Esophagus muscularis mucosa (tissue), 4 donors: ENCODE results near the gene ABHD12. TPM values are rescaled to one million over a fixed set of nuclear protein-coding genes. Genes with fewer than 3 reads are reported as not detected.
A peak's percentile ranks its signal among the peaks of the same experiment; 100 is the strongest.

Experiments used
- DNase-seq: peaks from one replicate; pipeline ENCODE4 v3.0.0-alpha.2; 2017; ENCODE audit errors: extremely low spot score
- H3K27ac ChIP-seq, 4 donors: fragments of 200-600 bp; sonication (generic); replicated peaks in 1 of 4; 1 replicate in 3 of 4; 2 replicates in 1 of 4; pipeline ENCODE4 v1.5.1; 2016 to 2019; ENCODE audit warnings: mild to moderate bottlenecking in 1 of 4
- H3K27me3 ChIP-seq, 4 donors: fragments of 200-600 bp; sonication (generic); one replicate each; pipeline versions ENCODE4 v1.5.1 to v1.6.0; 2016 to 2019
- H3K36me3 ChIP-seq, 4 donors: fragments of 200-600 bp; sonication (generic); one replicate each; pipeline ENCODE4 v1.5.1; 2016 to 2019
- H3K4me1 ChIP-seq, 4 donors: fragments of 200-600 bp; sonication (generic); one replicate each; pipeline ENCODE4 v1.5.1; 2016 to 2019
- H3K4me3 ChIP-seq, 4 donors: fragments of 200-600 bp; sonication (generic); 1 replicate in 2 of 4; 2 replicates in 2 of 4; pipeline ENCODE4 v1.5.1; 2016 to 2019; ENCODE audit warnings: mild to moderate bottlenecking in 4 of 4, moderate library complexity in 1 of 4
- H3K9me3 ChIP-seq, 4 donors: fragments of 200-600 bp; sonication (generic); 1 replicate in 3 of 4; 2 replicates in 1 of 4; pipeline ENCODE4 v1.5.1; 2016 to 2019
- CTCF ChIP-seq, 3 experiments: fragments of 200-600 bp in 2 of 3; fragments of 450-650 bp in 1 of 3; sonication (generic) in 2 of 3; IDR thresholded peaks; one replicate each; pipeline ENCODE4 v1.5.1; 2017 to 2019; ENCODE audit warnings: antibody characterized with exemption in 3 of 3, mild to moderate bottlenecking in 2 of 3, moderate library complexity in 1 of 3
- EP300 ChIP-seq: sonication (generic); formaldehyde crosslinking; IDR thresholded peaks from one replicate; pipeline ENCODE4 v1.6.1; 2017; ENCODE audit warnings: antibody characterized with exemption
- POLR2A ChIP-seq: fragments of 450-650 bp; IDR thresholded peaks from one replicate; pipeline ENCODE4 v1.6.1; 2017; ENCODE audit warnings: antibody characterized with exemption, moderate library complexity, mild to moderate bottlenecking, low read depth
- POLR2AphosphoS5 ChIP-seq, 2 donors: sonication (generic); formaldehyde crosslinking; IDR thresholded peaks; one replicate each; pipeline ENCODE4 v1.6.1; 2017; ENCODE audit warnings: antibody characterized with exemption in 2 of 2
- WGBS: methylation state at CpG from one replicate; pipeline ENCODE4 v1.1.5; 2018; 5-methylcytosine and 5-hydroxymethylcytosine counted together
- intact Hi-C: fragments of 100-400 bp; cut with DNase I; formaldehyde crosslinking; loops from one replicate; pipeline ENCODE4 v1.15.1; 2023
- total RNA-seq, 4 donors: library from RNA; depleted of rRNA; stranded (reverse); fragments of >200 nt; gene quantifications; one replicate each; pipeline versions ENCODE4 v1.1.0 to v1.2.1, GENCODE V29; 2016

ABHD12 gene
- total RNA-seq, 4 donors from 2014 or later: 27.0 to 41.6 (median 35.4) TPM

- no peak for TF ChIP-seq EP300
- peak in 1 of 2 donors; percentile 8 for TF ChIP-seq POLR2AphosphoS5 (IDR thresholded peaks at IDR 0.05)
- no peak for DNase-seq
- H3K36me3 ChIP-seq: peaks cover 13 to 53% (median 27%) of the 10 kb centered on the region in 4 donors
- WGBS: 81% methylated on average over 15 of the region's 16 CpGs
- intact Hi-C loops: no loop called here
- peak overlapping the region in 1 of 4 donors; percentile 21 for H3K27ac ChIP-seq
- peaks cover 7 to 16% (median 10%) of the 10 kb centered on the region in 4 donors for H3K4me1 ChIP-seq
- H3K27me3 ChIP-seq: no peaks in the 10 kb centered on the region
- no peaks in the 10 kb centered on the region for H3K9me3 ChIP-seq
- no peak overlapping the region for H3K4me3 ChIP-seq
Observed at GRCh38 chr20:25318471-25319240, 72.0 kb downstream of the ABHD12 start.

- Histone ChIP-seq H3K4me1 (peaks cover 7 to 16% (median 10%) of the 10 kb centered on the region in 4 donors), H3K27ac (no peak overlapping the region), H3K9me3 (no peaks in the 10 kb centered on the region), H3K27me3 (no peaks in the 10 kb centered on the region), H3K4me3 (no peak overlapping the region), H3K36me3 (peaks cover 6 to 44% (median 20%) of the 10 kb centered on the region in 4 donors)
- TF ChIP-seq CTCF (IDR thresholded peaks at IDR 0.05) (no peak), POLR2AphosphoS5 (IDR thresholded peaks at IDR 0.05) (no peak), EP300 (no peak)
- 85% methylated on average over 17 of the region's 17 CpGs for WGBS
- intact Hi-C loops: no loop called here
- no peak for DNase-seq
Observed at GRCh38 chr20:25317351-25318075, 73.1 kb downstream of the ABHD12 start.

GRCh38 chr20:25316506-25317190, 74.0 kb downstream of the ABHD12 start:
- no peak overlapping the region for H3K4me3 ChIP-seq
- TF ChIP-seq EP300: no peak
- TF ChIP-seq POLR2A: no peak
- TF ChIP-seq POLR2AphosphoS5 (IDR thresholded peaks at IDR 0.05): no peak
- peaks cover 4 to 36% (median 16%) of the 10 kb centered on the region in 4 donors for H3K36me3 ChIP-seq
- no peaks in the 10 kb centered on the region for H3K27me3 ChIP-seq
- no peak for DNase-seq
- no peaks in the 10 kb centered on the region for H3K9me3 ChIP-seq
- intact Hi-C loops: no loop called here
- 88% methylated on average over 8 of the region's 11 CpGs for WGBS
- no peak overlapping the region for H3K27ac ChIP-seq
- H3K4me1 ChIP-seq: peaks cover 7 to 20% (median 12%) of the 10 kb centered on the region in 4 donors

DNA sequence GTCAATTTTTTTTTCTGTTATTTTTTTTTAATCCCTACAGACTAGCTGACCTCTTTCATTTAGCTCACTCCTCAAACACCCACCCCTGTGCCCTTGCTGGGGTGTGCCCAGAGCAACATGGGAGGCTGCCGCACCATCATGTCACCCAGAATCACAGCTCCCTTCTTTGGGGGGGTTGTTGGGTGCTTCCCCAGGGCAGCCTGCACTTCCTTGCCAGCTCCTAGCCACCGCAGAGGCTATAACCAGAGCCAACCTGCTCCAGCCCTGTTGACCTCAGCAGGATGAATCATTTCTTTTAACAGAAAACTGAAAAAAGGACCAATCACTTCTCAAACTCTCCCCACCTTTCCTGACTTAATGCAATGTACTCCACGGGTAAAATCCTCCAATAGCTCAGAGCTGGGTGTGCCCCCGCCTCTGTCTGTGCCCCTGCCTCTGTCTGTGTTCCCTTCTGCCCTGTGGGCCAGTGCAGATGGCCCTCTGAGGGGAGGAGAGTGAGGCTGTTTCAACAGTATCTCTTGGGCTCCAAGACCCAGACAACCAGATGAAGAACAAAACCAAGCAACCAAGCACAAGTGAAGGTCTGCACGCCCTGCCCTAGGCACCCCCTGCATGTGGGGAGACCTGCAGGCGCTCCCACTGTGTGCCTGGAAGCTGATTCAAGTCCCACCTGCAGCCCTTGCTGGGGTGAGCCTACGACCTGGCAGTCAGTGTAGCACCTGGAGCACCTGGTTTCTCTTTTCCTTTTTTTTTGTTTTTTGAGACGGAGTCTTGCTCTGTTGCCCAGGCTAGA, 75.0 kb downstream of the ABHD12 start:
- H3K4me1 ChIP-seq: peaks cover 16 to 30% (median 23%) of the 10 kb centered on the region in 4 donors
- DNase-seq: no peak
- TF ChIP-seq POLR2A (no peak), POLR2AphosphoS5 (IDR thresholded peaks at IDR 0.05) (no peak), EP300 (no peak), CTCF (IDR thresholded peaks at IDR 0.05) (no peak)

More for the DNA sequence above, 75.0 kb downstream of the ABHD12 start:
- Histone ChIP-seq H3K9me3 (no peaks in the 10 kb centered on the region), H3K4me3 (no peak overlapping the region), H3K27ac (no peak overlapping the region), H3K27me3 (no peaks in the 10 kb centered on the region), H3K36me3 (peaks cover 4 to 36% (median 13%) of the 10 kb centered on the region in 4 donors)
- 80% methylated on average over 8 of the region's 8 CpGs for WGBS
- intact Hi-C loops: no loop called here
